Astrocyte (in vitro differentiated cells and primary cell): ENCODE results near the gene NLE1.

Experiments used
- CTCF ChIP-seq: IDR thresholded peaks from 2 replicates; pipeline ENCODE4 v1.5.1; 2011; ENCODE audit warnings: low read depth, mild to moderate bottlenecking, inconsistent platforms, low read length, moderate library complexity; ENCODE audit not compliant: insufficient read depth
- EZH2 ChIP-seq: IDR thresholded peaks from 2 replicates; pipeline ENCODE4 v1.6.1; 2012; ENCODE audit warnings: mild to moderate bottlenecking, low read length, inconsistent platforms; ENCODE audit not compliant: insufficient read depth

DNA sequence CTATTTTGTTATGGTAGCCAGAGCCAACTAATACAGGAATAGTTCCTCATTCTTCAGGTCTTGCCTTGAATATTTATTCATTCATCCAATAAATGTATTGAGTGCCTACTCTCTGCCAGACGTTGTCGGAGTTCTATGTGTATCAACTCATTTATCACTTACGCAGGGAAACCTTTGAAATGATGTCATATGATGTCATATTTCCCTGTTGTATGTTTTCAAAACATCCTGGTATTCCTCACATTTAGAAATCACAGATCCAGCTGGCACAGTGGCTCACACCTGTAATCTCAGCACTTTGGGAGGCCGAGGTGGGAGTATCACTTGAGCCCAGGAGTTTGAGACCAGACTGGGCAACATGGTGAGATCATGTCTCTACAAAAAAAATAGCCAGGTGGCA, 2.7 kb upstream of the NLE1 start:
- no peak for TF ChIP-seq CTCF
- TF ChIP-seq EZH2, result no peak
